ENCODE measurements around the gene RIN3.

GRCh38 chr14:92514844-92515514 lies 1.4 kb downstream of the RIN3 start:
- TF ChIP-seq, protein P1, sequence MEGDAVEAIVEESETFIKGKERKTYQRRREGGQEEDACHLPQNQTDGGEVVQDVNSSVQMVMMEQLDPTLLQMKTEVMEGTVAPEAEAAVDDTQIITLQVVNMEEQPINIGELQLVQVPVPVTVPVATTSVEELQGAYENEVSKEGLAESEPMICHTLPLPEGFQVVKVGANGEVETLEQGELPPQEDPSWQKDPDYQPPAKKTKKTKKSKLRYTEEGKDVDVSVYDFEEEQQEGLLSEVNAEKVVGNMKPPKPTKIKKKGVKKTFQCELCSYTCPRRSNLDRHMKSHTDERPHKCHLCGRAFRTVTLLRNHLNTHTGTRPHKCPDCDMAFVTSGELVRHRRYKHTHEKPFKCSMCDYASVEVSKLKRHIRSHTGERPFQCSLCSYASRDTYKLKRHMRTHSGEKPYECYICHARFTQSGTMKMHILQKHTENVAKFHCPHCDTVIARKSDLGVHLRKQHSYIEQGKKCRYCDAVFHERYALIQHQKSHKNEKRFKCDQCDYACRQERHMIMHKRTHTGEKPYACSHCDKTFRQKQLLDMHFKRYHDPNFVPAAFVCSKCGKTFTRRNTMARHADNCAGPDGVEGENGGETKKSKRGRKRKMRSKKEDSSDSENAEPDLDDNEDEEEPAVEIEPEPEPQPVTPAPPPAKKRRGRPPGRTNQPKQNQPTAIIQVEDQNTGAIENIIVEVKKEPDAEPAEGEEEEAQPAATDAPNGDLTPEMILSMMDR (IDR thresholded peaks at IDR 0.05): no peak
- no peak for TF ChIP-seq POLR2A (IDR thresholded peaks at IDR 0.05)

Data from suprapubic skin (tissue), 3 donors.